ENCODE data around the gene GALNT17. TPM values are rescaled to one million over a fixed set of nuclear protein-coding genes. Genes with fewer than 3 reads are reported as not detected.

Gene GALNT17
- total RNA-seq, 1 donor = 0.36 TPM

DNA sequence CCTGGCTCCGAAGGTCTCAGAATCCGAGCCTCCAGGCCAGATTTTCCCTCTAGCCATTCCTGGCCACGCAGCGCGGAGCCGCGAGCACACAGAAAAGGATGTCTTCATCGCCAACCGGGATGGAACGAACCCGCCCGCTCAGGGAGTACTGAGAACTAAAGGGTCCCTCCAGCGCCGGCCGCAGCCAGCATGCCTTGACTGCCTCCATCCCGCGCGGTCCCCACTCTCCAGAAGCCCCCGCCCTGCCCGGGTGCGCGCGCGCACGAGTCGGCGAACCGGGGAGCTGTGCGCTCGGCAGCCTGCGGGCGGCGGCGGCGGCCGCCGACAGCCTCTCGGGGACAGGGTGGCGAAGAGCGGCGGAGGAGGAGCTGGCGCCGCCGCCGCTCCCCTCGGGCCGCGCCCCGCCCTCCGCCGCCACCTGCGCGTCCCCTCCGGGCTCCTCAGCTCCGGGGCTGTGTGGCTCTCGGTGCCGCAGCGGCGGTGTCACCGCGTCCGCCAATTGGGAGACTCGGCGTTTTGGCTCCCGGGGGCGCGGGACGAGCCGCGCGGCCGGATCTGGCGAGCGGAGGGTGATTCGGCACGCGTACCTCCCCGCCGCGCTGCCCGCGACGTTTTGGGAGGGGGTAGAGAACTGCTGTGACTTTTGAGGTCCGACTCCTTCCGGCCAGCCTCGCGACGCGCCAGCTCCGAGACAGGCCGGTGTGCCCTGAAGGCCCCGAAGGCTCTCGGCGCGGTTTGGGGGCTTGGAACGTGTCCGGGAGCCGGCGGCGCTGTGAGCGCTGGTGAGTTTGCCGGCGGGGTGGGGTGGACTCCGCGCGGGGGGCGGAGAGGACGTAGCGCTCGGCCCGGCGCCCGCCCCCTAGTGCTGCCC lies 453 bp upstream of the GALNT17 start:
- Histone ChIP-seq H2AFZ (ENCODE audit: low read length) (no peak overlapping the region), H3K36me3 (ENCODE audit: insufficient read depth, low read length) (no peaks in the 10 kb centered on the region), H3K4me3 (ENCODE audit: insufficient read depth, low read length) (no peak overlapping the region), H3K9me3 (ENCODE audit: low read depth, low read length) (no peaks in the 10 kb centered on the region), H3K27me3 (ENCODE audit: insufficient read depth, low read length) (no peaks in the 10 kb centered on the region), H3K4me1 (ENCODE audit: insufficient read depth, low read length) (no peaks in the 10 kb centered on the region), H4K20me1 (ENCODE audit: insufficient read depth, low read length) (no peaks in the 10 kb centered on the region), H3K4me2 (ENCODE audit: insufficient read depth, low read length) (no peak overlapping the region), H3K79me2 (ENCODE audit: insufficient read depth, low read length) (no peaks in the 10 kb centered on the region), H3K27ac (ENCODE audit: low read depth, low read length) (no peak overlapping the region)
- no peak for DNase-seq (ENCODE audit: insufficient read length, low spot score, missing footprints)
- TF ChIP-seq, protein P1, sequence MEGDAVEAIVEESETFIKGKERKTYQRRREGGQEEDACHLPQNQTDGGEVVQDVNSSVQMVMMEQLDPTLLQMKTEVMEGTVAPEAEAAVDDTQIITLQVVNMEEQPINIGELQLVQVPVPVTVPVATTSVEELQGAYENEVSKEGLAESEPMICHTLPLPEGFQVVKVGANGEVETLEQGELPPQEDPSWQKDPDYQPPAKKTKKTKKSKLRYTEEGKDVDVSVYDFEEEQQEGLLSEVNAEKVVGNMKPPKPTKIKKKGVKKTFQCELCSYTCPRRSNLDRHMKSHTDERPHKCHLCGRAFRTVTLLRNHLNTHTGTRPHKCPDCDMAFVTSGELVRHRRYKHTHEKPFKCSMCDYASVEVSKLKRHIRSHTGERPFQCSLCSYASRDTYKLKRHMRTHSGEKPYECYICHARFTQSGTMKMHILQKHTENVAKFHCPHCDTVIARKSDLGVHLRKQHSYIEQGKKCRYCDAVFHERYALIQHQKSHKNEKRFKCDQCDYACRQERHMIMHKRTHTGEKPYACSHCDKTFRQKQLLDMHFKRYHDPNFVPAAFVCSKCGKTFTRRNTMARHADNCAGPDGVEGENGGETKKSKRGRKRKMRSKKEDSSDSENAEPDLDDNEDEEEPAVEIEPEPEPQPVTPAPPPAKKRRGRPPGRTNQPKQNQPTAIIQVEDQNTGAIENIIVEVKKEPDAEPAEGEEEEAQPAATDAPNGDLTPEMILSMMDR (IDR thresholded peaks at IDR 0.05; ENCODE audit: extremely low read depth, low read depth, low read length) = no peak

DNA sequence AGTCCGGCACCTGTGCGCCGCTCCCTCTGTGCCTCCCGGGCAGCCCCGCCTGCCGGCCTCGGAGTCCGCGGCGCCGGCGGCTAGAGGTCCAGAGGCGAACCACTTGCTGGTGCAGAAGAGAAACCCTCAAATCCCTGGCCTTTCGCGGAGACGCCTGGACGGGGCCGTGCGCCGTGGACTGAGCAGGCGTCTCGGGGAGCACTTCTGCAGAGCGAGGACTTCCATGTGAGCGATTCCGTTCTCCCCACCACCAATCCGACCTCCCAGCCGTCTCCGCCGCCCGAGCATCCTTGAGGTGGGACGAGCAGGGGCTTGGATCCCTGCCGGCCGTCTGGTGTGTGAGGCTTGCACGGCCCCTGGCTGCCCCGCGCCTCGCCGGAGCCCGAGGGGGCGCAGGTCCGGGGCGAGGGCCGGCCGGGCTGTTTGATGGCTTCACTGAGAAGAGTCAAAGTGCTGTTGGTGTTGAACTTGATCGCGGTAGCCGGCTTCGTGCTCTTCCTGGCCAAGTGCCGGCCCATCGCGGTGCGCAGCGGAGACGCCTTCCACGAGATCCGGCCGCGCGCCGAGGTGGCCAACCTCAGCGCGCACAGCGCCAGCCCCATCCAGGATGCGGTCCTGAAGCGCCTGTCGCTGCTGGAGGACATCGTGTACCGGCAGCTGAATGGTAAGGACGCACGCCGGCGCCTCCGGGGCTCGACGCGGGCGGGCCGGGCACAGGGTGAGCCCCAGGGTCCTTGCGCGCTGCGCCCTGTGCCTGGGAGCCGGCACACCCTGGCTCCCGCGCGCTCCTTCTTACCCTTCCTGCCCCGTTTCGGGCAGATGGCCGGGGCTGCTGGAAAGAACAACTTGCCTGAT lies 660 bp downstream of the GALNT17 start:
- Histone ChIP-seq H4K20me1 (ENCODE audit: insufficient read depth, low read length) (no peaks in the 10 kb centered on the region), H3K36me3 (ENCODE audit: insufficient read depth, low read length) (no peaks in the 10 kb centered on the region), H3K27ac (ENCODE audit: low read depth, low read length) (no peak overlapping the region), H3K4me1 (ENCODE audit: insufficient read depth, low read length) (no peaks in the 10 kb centered on the region), H3K4me2 (ENCODE audit: insufficient read depth, low read length) (no peak overlapping the region), H3K79me2 (ENCODE audit: insufficient read depth, low read length) (no peaks in the 10 kb centered on the region), H3K4me3 (ENCODE audit: insufficient read depth, low read length) (no peak overlapping the region), H3K27me3 (ENCODE audit: insufficient read depth, low read length) (no peaks in the 10 kb centered on the region), H2AFZ (ENCODE audit: low read length) (no peak overlapping the region), H3K9me3 (ENCODE audit: low read depth, low read length) (no peaks in the 10 kb centered on the region)
- TF ChIP-seq, protein P1 (IDR thresholded peaks at IDR 0.05; ENCODE audit: extremely low read depth, low read depth, low read length) = no peak
- DNase-seq (ENCODE audit: insufficient read length, low spot score, missing footprints) = no peak

DNA sequence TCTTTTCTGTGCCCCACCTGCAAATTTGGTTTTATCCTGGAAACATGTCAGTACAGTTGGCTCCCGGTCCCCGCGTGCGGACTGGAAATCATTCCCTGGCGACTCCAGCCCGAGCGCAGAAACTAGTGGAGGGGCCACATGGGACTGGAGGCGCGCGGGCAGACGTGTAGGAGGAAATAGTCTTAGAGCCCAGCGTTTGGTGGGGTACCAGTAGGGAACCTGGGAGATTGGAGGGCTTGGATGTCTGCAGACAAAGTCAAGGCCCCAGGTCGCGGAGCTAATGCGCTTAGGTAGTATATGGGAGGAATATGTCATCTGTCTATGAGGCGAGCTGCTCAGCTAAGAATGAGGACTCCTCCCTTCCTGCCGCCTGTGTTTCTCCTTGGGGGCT lies 1.3 kb downstream of the GALNT17 start:
- Histone ChIP-seq H3K27ac (ENCODE audit: low read depth, low read length) (no peak overlapping the region), H3K27me3 (ENCODE audit: insufficient read depth, low read length) (no peaks in the 10 kb centered on the region), H4K20me1 (ENCODE audit: insufficient read depth, low read length) (no peaks in the 10 kb centered on the region), H3K4me2 (ENCODE audit: insufficient read depth, low read length) (no peak overlapping the region), H2AFZ (ENCODE audit: low read length) (no peak overlapping the region), H3K9me3 (ENCODE audit: low read depth, low read length) (no peaks in the 10 kb centered on the region), H3K4me3 (ENCODE audit: insufficient read depth, low read length) (no peak overlapping the region), H3K79me2 (ENCODE audit: insufficient read depth, low read length) (no peaks in the 10 kb centered on the region), H3K4me1 (ENCODE audit: insufficient read depth, low read length) (no peaks in the 10 kb centered on the region), H3K36me3 (ENCODE audit: insufficient read depth, low read length) (no peaks in the 10 kb centered on the region)
- TF ChIP-seq, protein P1 (IDR thresholded peaks at IDR 0.05; ENCODE audit: extremely low read depth, low read depth, low read length) = no peak
- DNase-seq (ENCODE audit: insufficient read length, low spot score, missing footprints) = no peak

DNA sequence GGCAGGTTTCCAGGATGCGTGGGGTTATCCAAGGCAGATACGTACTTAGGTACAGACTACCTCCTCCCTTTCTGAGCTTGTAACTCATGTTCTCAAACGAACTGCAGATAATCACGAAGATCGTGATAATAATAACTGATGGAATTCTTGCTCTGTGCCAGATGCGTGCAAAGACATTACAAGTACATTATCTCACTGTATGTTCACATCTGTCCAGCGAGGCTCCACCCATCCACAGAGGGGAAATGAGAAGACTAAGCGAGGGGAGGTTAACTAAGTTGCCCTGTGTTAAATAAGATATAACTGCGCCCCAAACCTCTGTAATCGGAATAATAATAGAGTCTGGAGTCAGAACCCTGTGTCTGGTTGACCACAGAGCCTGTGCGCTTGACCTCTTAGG lies 1.9 kb downstream of the GALNT17 start:
- Histone ChIP-seq H2AFZ (ENCODE audit: low read length) (no peak overlapping the region), H3K27ac (ENCODE audit: low read depth, low read length) (no peak overlapping the region), H3K4me3 (ENCODE audit: insufficient read depth, low read length) (no peak overlapping the region), H3K79me2 (ENCODE audit: insufficient read depth, low read length) (no peaks in the 10 kb centered on the region), H3K4me1 (ENCODE audit: insufficient read depth, low read length) (no peaks in the 10 kb centered on the region), H4K20me1 (ENCODE audit: insufficient read depth, low read length) (no peaks in the 10 kb centered on the region), H3K27me3 (ENCODE audit: insufficient read depth, low read length) (no peaks in the 10 kb centered on the region), H3K4me2 (ENCODE audit: insufficient read depth, low read length) (no peak overlapping the region), H3K9me3 (ENCODE audit: low read depth, low read length) (no peaks in the 10 kb centered on the region), H3K36me3 (ENCODE audit: insufficient read depth, low read length) (no peaks in the 10 kb centered on the region)
- DNase-seq (ENCODE audit: insufficient read length, low spot score, missing footprints) = no peak
- TF ChIP-seq, protein P1 (IDR thresholded peaks at IDR 0.05; ENCODE audit: extremely low read depth, low read depth, low read length) = no peak
